ENCODE data around the gene CBX3. TPM values are rescaled to one million over a fixed set of nuclear protein-coding genes. Genes with fewer than 3 reads are reported as not detected.

Gene CBX3
- total RNA-seq, 1 donor from 2014 or later: 103 TPM

Other genes starting within 250 kb of the CBX3 start
- gene NFE2L3, start 49.5 kb upstream of the CBX3 start, total RNA-seq: 10.3 and 19.4 TPM in 2 replicates
- 67.1 and 89.4 TPM in 2 replicates for gene HNRNPA2B1, start 999 bp upstream of the CBX3 start, total RNA-seq
- gene SNX10, start 90.1 kb downstream of the CBX3 start, total RNA-seq: 1.3 and 3.2 TPM in 2 replicates